IMR-90 (cell line): Measurements from ENCODE around the gene SMIM22.

Experiments used
- BHLHE40 ChIP-seq: fragments of 150-350 bp; IDR thresholded peaks from 2 replicates; pipeline ENCODE4 v1.6.1; 2016; ENCODE audit warnings: mild to moderate bottlenecking, low read depth, low read length
- CEBPB ChIP-seq: IDR thresholded peaks from 2 replicates; pipeline ENCODE4 v1.6.1; 2012; ENCODE audit warnings: low read depth, low read length, improper control_type of control experiment
- CHD1 ChIP-seq: IDR thresholded peaks from 2 replicates; pipeline ENCODE4 v1.6.1; 2012; ENCODE audit warnings: low read depth, low read length, improper control_type of control experiment
- CTCF ChIP-seq: conservative IDR thresholded peaks from 2 replicates; pipeline ENCODE4 v1.5.1; 2012; ENCODE audit warnings: mild to moderate bottlenecking, low read depth, low read length, improper control_type of control experiment
- FOS ChIP-seq: fragments of 150-350 bp; IDR thresholded peaks from 2 replicates; pipeline ENCODE4 v1.6.1; 2016; ENCODE audit warnings: low read depth, low read length
- MAZ ChIP-seq: IDR thresholded peaks from 2 replicates; pipeline ENCODE4 v1.6.1; 2012; ENCODE audit warnings: low read depth, mild to moderate bottlenecking, low read length, improper control_type of control experiment, moderate library complexity, borderline replicate concordance
- MXI1 ChIP-seq: IDR thresholded peaks from 2 replicates; pipeline ENCODE4 v1.6.1; 2012; ENCODE audit warnings: low read depth, mild to moderate bottlenecking, low read length, moderate library complexity, borderline replicate concordance
- POLR2A ChIP-seq: IDR thresholded peaks from 2 replicates; pipeline ENCODE4 v1.6.1; 2012; ENCODE audit warnings: mild to moderate bottlenecking, low read depth, low read length
- RAD21 ChIP-seq: IDR thresholded peaks from 2 replicates; pipeline ENCODE4 v1.6.1; 2012; ENCODE audit warnings: low read length, improper control_type of control experiment
- RCOR1 ChIP-seq: IDR thresholded peaks from 2 replicates; pipeline ENCODE4 v1.6.1; 2012; ENCODE audit warnings: mild to moderate bottlenecking, low read length, improper control_type of control experiment; ENCODE audit not compliant: insufficient replicate concordance
- RFX5 ChIP-seq: IDR thresholded peaks from 2 replicates; pipeline ENCODE4 v1.8.0; 2012; ENCODE audit warnings: low read depth, mild to moderate bottlenecking, low read length, moderate library complexity
- USF2 ChIP-seq: fragments of 150-350 bp; IDR thresholded peaks from 2 replicates; pipeline ENCODE4 v1.6.1; 2017; ENCODE audit warnings: mild to moderate bottlenecking, antibody characterized with exemption, low read length, low read depth

GRCh38 chr16:4830408-4830807 lies 35.2 kb downstream of the SMIM22 start:
- TF ChIP-seq CTCF: no peak
- no peak for TF ChIP-seq RCOR1
- no peak for TF ChIP-seq POLR2A
- TF ChIP-seq RAD21: no peak
- TF ChIP-seq BHLHE40: no peak
- no peak for TF ChIP-seq MAZ
- TF ChIP-seq CHD1: no peak
- no peak for TF ChIP-seq RFX5
- no peak for TF ChIP-seq CEBPB
- no peak for TF ChIP-seq USF2
- TF ChIP-seq FOS: no peak
- TF ChIP-seq MXI1: no peak
